Activated T-cell treated with anti-CD3 and anti-CD28 coated beads, Interleukin-2, amount 50 U/mL, for 4 hours (primary cell): Measurements from ENCODE around the gene ACSM3. TPM values are rescaled to one million over a fixed set of nuclear protein-coding genes. Genes with fewer than 3 reads are reported as not detected.
A peak's percentile ranks its signal among the peaks of the same experiment; 100 is the strongest.

ENCODE experiments used
- ATAC-seq, 2 donors: fragments of 200-7000 bp; cut with Tn5 transposase; one replicate each; pipeline ENCODE4 v1.10.0; 2021
- DNase-seq: peaks from one replicate; pipeline ENCODE4 v3.0.0-alpha.2; 2020
- H3K27me3 Mint-ChIP-seq: one replicate; pipeline ENCODE4 v1.8.0; 2021; ENCODE audit warnings: low read depth, mixed read lengths
- H3K36me3 Mint-ChIP-seq: one replicate; pipeline ENCODE4 v1.8.0; 2022; ENCODE audit warnings: mixed read lengths; ENCODE audit not compliant: insufficient read depth
- H3K4me1 Mint-ChIP-seq: one replicate; pipeline ENCODE4 v1.8.0; 2021; ENCODE audit warnings: low read depth, mixed read lengths
- H3K4me3 Mint-ChIP-seq: one replicate; pipeline ENCODE4 v1.8.0; 2021; ENCODE audit warnings: mild to moderate bottlenecking, moderate library complexity, mixed read lengths
- H3K9me3 Mint-ChIP-seq: one replicate; pipeline ENCODE4 v1.8.0; 2021; ENCODE audit warnings: mixed read lengths
- total RNA-seq, 3 donors: library from RNA; stranded (reverse); gene quantifications; one replicate each; pipeline ENCODE4 v1.2.1, GENCODE V29; 2021

The ACSM3 gene
- total RNA-seq, 3 donors from 2014 or later: 4.3 to 5.7 (median 4.6) TPM

DNA sequence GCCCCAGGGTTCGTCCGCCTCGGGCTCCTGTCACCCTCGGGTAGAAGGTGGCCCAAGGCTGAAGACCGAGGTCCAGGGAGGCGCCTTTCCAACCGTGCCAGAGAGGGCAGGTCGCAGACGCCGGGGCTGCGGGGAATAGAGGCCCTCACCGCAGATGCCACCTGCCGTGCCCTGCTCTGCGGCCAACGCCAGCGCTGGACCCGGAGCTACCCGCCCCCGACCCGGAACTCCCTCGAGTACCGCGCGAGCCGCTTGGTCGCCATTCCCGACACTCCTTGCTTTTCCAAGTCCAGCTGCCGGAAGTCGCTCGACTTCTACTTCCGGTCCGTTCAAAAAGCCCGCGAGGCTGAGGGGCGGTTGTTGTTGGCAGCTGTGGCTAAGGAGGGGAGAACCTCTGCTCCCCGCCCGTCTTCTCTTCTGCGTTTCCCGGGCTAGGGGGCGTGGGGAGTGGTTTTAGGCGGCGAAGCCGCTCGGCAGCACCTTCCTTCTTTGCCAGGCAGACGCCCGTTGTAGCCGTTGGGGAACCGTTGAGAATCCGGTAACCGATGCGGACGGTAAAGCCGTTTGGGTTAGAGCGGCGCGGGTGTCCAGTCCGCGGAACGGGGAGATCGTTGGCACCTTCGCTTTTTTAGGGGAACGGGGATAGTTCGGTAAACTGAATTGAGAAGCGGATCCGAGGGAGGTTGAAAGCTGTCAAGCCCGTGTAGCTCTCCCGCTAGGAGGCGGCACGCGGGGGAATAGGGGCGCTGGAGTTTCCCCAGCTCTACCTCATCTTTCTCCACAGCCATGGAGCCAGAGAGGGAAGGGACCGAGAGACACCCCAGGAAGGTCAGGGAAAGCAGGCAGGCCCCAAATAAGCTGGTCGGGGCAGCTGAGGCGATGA, 42.6 kb downstream of the ACSM3 start, which contains the start of the genes ERI2 and REXO5:
ERI2 (minus strand) TSS at position 305 of the 883 bp plus-strand sequence; CDS start at position 263, 42 bp downstream.
REXO5 (plus strand) TSS at position 360 of the 883 bp plus-strand sequence; CDS start at position 787, 427 bp downstream.
- Mint-ChIP-seq H3K9me3 (no peaks in the 10 kb centered on the region), H3K4me3 (peak within 1 kb of the TSS; percentile 99), H3K36me3 (no peaks in the 10 kb centered on the region), H3K27me3 (no peaks in the 10 kb centered on the region), H3K4me1 (peaks cover 8% of the 10 kb centered on the region)
- DNase-seq (peak; percentile 58), ATAC-seq (peak; percentile 88 to 91)

GRCh38 chr16:20807862-20808261, 44.0 kb downstream of the ACSM3 start:
- H3K4me1 Mint-ChIP-seq: peaks cover 8% of the 10 kb centered on the region
- H3K9me3 Mint-ChIP-seq: no peaks in the 10 kb centered on the region
- peak overlapping the region; percentile 99 for H3K4me3 Mint-ChIP-seq
- DNase-seq (no peak), ATAC-seq (no peak)
- no peaks in the 10 kb centered on the region for H3K36me3 Mint-ChIP-seq
- no peaks in the 10 kb centered on the region for H3K27me3 Mint-ChIP-seq

GRCh38 chr16:20811889-20812439, 48.1 kb downstream of the ACSM3 start:
- peaks cover 12% of the 10 kb centered on the region for H3K4me1 Mint-ChIP-seq
- H3K4me3 Mint-ChIP-seq: no peak overlapping the region
- ATAC-seq (no peak), DNase-seq (no peak)
- H3K9me3 Mint-ChIP-seq: no peaks in the 10 kb centered on the region
- no peaks in the 10 kb centered on the region for H3K36me3 Mint-ChIP-seq
- H3K27me3 Mint-ChIP-seq: no peaks in the 10 kb centered on the region

DNA sequence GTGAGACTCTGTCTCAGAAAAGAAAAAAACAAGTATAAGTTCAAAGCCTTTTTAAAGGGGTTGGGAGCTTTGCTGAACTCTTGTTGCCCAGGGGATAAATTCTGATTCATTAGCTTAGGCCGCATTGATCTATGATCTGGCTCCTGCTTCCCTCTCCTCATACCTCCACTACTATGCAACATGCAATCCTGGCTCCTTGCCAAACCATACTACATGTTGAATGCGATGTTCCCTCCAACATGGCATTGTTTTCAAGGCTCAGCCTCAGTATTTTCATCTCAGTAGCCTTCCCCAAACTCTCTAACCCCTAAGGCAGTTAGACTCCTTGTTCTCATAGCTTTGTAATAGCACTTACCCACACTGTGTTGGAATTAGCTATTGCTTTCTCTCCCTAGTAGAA, 48.7 kb downstream of the ACSM3 start:
- DNase-seq (no peak), ATAC-seq (no peak)
- Mint-ChIP-seq H3K27me3 (no peaks in the 10 kb centered on the region), H3K4me1 (peaks cover 9% of the 10 kb centered on the region), H3K4me3 (no peak overlapping the region), H3K36me3 (no peaks in the 10 kb centered on the region), H3K9me3 (no peaks in the 10 kb centered on the region)

- Mint-ChIP-seq H3K4me1 (peaks cover 4% of the 10 kb centered on the region), H3K27me3 (no peaks in the 10 kb centered on the region), H3K9me3 (no peaks in the 10 kb centered on the region), H3K4me3 (no peak overlapping the region), H3K36me3 (no peaks in the 10 kb centered on the region)
- DNase-seq: no peak
- peak in 1 of 2 donors; percentile 25 for ATAC-seq
Observed at GRCh38 chr16:20814784-20815183, 51.0 kb downstream of the ACSM3 start.

DNA sequence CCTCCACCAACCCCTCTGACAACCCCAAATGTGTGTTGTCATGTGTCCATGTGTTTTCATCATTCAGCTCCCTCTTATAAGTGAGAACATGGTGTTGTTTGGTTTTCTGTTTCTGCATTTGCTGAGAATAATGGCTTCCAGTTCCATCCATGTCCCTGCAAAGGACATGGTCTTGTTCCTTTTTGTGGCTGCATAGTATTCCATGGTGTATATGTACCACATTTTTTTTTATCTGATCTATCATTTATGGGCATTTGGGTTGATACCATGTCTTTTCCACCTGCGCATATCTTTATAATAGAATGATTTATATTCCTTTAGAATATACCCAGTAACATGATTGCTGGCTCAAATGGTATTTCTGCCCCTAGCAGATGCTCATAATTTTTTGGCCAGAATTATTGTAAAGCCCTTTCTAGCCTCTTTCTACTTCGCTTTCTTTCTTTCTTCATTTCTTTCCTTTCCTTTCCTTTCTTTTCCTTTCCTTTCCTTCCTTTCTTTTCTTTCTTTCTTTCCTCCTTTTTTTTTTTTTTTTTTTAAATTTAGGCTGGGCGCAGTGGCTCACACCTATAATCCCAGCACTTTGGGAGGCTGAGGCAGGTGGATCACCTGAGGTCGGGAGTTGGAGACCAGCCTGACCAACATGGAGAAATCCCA, 55.2 kb downstream of the ACSM3 start:
- Mint-ChIP-seq H3K4me1 (peaks cover 10% of the 10 kb centered on the region), H3K4me3 (no peak overlapping the region), H3K36me3 (peaks cover 2% of the 10 kb centered on the region), H3K27me3 (no peaks in the 10 kb centered on the region), H3K9me3 (no peaks in the 10 kb centered on the region)
- no peak for DNase-seq
- no peak for ATAC-seq

DNA sequence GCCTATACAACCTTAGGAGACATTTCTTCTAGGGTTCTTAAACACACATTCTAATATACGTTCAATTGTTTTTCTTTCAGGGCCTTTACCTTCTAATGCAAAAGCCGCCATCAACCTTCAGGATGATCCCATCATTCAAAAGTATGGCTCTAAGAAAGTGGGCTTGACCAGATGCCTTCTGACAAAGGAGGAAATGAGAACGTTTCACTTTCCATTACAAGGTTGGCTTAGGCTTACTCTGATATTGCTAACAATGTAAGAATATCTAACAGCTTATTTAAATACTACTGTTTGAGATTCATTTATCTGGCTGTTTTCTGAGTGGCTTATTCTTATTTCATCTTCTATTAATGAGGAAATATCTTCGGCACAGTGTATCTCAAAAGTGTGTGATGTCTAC, 57.9 kb downstream of the ACSM3 start:
- Mint-ChIP-seq H3K9me3 (no peaks in the 10 kb centered on the region), H3K36me3 (peaks cover 2% of the 10 kb centered on the region)

DNA sequence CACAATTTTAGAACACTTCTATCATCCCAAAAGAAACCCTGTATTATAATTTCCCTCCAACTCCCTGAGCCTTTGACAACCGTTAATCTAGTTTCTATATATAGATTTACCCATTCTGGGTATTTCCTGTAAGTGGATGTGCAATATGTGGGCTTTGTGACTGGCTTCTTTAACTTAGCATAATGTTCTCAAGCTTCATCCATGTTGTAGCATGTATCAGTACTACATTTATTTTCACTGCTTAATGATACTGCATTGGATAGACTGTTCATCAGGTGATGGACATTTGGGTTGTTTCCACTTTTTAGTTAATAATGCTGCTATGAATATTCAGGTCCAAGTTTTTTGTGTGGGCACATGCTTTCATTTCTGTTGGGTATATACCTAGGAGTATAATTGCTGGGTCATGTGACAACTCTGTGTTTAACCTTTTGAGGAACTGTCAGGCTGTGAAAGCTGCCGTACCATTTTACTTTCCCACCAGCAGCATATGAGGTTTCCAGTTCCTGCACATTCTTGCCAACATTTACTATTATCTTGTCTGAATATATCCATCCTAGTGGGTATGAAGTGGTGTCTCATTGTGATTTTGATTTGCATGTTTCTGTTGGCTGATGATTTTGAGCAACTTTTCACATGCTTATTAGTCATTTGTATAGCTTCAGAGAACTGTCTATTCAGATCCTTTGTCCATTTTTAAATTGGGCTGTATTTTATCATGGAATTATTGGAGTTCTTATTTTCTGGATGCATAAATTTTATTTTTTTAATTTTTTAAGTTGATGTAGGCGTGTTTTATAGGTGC, 58.9 kb downstream of the ACSM3 start:
- Mint-ChIP-seq H3K4me1 (peaks cover 6% of the 10 kb centered on the region), H3K9me3 (no peaks in the 10 kb centered on the region), H3K27me3 (no peaks in the 10 kb centered on the region), H3K4me3 (no peak overlapping the region), H3K36me3 (peaks cover 2% of the 10 kb centered on the region)
- ATAC-seq: no peak
- DNase-seq: no peak

More for the DNA sequence above, 57.9 kb downstream of the ACSM3 start:
- Mint-ChIP-seq H3K27me3 (no peaks in the 10 kb centered on the region), H3K4me3 (no peak overlapping the region), H3K4me1 (peaks cover 6% of the 10 kb centered on the region)
- ATAC-seq (no peak), DNase-seq (no peak)

- ATAC-seq: no peak
- DNase-seq: no peak
- no peaks in the 10 kb centered on the region for H3K9me3 Mint-ChIP-seq
- H3K4me3 Mint-ChIP-seq: no peak overlapping the region
- no peaks in the 10 kb centered on the region for H3K27me3 Mint-ChIP-seq
- H3K36me3 Mint-ChIP-seq: no peaks in the 10 kb centered on the region
- H3K4me1 Mint-ChIP-seq: peaks cover 6% of the 10 kb centered on the region
Observed at GRCh38 chr16:20826039-20826566, 62.3 kb downstream of the ACSM3 start.

DNA sequence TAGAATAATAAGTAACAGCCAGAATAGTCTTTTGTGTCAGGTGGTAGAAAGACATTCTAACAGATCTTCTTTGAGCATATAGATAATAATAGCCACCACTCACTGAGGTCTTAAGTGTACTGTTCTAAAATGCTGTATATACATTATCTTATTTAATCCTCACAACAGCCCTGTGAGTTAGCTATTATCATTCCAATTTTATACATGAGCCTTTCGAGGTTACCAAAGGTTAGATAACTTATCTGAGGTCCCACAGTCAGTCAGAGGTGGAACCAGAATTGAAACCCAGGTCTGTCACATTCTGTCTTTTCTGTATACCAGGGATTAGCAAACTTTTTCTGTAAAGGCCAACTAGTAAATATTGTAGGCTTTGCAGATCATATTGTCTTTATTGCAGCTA, 65.7 kb downstream of the ACSM3 start:
- no peaks in the 10 kb centered on the region for H3K27me3 Mint-ChIP-seq
- ATAC-seq: no peak
- H3K4me3 Mint-ChIP-seq: no peak overlapping the region
- no peak for DNase-seq
- H3K4me1 Mint-ChIP-seq: no peaks in the 10 kb centered on the region
- no peaks in the 10 kb centered on the region for H3K36me3 Mint-ChIP-seq
- H3K9me3 Mint-ChIP-seq: peaks cover 2% of the 10 kb centered on the region

DNA sequence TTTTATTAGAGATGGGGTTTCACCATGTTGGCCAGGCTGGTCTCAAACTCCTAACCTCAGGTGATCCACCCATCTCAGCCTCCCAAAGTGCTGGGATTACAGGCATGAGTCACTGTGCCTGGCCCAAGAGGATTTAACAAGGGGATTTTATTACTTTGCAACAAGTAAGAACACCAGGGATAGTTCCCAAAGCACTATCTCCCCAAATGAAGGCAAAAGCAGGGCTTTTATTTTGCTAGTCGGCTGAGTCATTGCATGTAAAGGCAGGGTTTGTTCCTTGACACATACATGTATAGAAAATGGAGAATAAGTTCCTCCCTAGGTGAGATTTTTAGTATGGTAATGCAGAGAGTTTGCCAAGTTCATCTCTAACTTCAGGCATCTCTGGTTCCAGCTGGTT, 66.6 kb downstream of the ACSM3 start:
- Mint-ChIP-seq H3K4me3 (no peak overlapping the region), H3K27me3 (no peaks in the 10 kb centered on the region)

GRCh38 chr16:20833086-20833485, 69.3 kb downstream of the ACSM3 start:
- peaks cover 25% of the 10 kb centered on the region for H3K9me3 Mint-ChIP-seq
- no peaks in the 10 kb centered on the region for H3K4me1 Mint-ChIP-seq
- no peaks in the 10 kb centered on the region for H3K27me3 Mint-ChIP-seq
- H3K4me3 Mint-ChIP-seq: no peak overlapping the region
- peaks cover 6% of the 10 kb centered on the region for H3K36me3 Mint-ChIP-seq
- no peak for DNase-seq
- no peak for ATAC-seq

More for the DNA sequence above, 66.6 kb downstream of the ACSM3 start:
- no peak for DNase-seq
- Mint-ChIP-seq H3K4me1 (no peaks in the 10 kb centered on the region), H3K9me3 (peaks cover 9% of the 10 kb centered on the region), H3K36me3 (no peaks in the 10 kb centered on the region)
- ATAC-seq: no peak

DNA sequence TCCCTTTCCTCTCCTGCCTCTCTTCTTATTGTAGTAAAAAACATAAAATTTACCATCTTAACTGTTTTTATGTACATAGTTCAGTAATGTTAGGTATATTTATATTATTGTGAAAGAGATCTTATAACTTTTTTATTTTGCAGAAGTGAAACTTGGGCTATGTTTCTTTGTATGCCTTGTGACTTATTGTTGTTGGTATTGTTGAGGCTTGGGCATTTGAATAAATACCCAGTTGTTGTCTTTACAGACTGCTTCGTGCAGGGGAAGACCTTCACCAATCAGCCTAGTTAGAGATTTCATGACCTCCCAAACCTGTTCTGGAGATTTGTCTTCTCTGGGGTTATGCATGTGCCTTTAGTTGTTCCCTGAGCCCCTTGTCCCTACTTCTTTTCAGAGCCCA, 74.4 kb downstream of the ACSM3 start:
- no peak for ATAC-seq
- Mint-ChIP-seq H3K9me3 (peaks cover 25% of the 10 kb centered on the region), H3K36me3 (peaks cover 6% of the 10 kb centered on the region), H3K4me1 (no peaks in the 10 kb centered on the region), H3K27me3 (no peaks in the 10 kb centered on the region), H3K4me3 (no peak overlapping the region)
- DNase-seq: no peak

DNA sequence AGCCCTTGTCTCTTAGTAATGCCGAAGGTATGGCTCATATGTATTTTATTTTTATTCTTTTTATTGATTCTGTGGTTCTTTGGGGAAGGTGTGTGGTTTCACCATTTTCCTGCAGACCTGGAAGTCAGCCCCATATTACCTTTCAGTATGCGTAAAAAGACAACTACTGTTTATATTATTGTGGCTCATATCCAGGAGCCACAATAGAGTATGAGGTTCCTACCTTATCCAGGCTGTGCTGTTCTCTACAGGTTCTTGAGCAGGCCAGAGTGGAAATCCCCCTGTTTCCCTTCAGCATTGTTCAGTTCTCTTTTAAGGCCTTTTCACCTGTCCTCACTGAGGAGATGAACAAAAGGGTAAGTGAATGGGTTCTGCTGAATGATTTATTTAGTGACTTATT, 75.7 kb downstream of the ACSM3 start:
- no peak overlapping the region for H3K4me3 Mint-ChIP-seq
- no peak for ATAC-seq
- H3K27me3 Mint-ChIP-seq: no peaks in the 10 kb centered on the region
- H3K4me1 Mint-ChIP-seq: peaks cover 12% of the 10 kb centered on the region
- peaks cover 24% of the 10 kb centered on the region for H3K9me3 Mint-ChIP-seq
- H3K36me3 Mint-ChIP-seq: peaks cover 6% of the 10 kb centered on the region
- no peak for DNase-seq
